GM12801 (cell line): ENCODE data around the gene RERE.

Experiments
- TF ChIP-seq, protein P1 (sequence below): IDR thresholded peaks from one replicate; pipeline ENCODE4 v1.5.1; 2011; ENCODE audit warnings: control low read depth; ENCODE audit not compliant: insufficient read length; ENCODE audit errors: extremely low read depth

RERE gene

DNA sequence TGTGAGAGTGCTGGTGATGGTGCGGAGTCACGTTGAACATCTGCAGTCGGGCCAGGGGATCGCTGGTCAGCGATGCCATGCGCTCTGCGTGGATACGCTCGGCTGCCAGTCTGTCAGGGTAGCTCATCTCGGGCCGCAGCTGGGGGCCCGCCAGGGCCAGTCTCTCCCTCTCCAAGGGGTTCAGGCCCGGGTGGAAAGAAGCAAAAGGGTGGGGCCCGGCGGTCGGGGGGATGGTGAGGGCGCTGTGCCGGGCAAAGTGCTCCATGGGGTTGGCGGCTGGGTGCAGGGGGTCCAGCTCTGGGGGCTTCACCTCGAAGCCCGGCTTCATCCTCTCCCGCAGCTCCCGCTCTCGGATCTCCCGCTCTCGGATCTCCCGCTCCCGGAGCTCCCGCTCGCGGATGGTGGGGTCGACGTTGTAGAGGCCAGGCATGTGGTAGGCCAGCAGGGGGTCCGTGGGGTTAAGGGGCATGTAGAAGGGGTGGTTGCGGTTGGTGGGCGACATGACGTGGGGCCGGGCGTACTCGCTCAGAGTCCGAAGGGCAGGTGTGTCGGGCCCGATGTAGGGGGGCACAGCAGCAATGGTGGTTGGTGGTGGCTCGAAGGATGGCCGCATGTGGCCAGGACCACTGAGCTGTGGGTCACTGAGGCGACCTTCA lies 459.1 kb downstream of the RERE start:
- TF ChIP-seq, protein P1, sequence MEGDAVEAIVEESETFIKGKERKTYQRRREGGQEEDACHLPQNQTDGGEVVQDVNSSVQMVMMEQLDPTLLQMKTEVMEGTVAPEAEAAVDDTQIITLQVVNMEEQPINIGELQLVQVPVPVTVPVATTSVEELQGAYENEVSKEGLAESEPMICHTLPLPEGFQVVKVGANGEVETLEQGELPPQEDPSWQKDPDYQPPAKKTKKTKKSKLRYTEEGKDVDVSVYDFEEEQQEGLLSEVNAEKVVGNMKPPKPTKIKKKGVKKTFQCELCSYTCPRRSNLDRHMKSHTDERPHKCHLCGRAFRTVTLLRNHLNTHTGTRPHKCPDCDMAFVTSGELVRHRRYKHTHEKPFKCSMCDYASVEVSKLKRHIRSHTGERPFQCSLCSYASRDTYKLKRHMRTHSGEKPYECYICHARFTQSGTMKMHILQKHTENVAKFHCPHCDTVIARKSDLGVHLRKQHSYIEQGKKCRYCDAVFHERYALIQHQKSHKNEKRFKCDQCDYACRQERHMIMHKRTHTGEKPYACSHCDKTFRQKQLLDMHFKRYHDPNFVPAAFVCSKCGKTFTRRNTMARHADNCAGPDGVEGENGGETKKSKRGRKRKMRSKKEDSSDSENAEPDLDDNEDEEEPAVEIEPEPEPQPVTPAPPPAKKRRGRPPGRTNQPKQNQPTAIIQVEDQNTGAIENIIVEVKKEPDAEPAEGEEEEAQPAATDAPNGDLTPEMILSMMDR, result no peak

DNA sequence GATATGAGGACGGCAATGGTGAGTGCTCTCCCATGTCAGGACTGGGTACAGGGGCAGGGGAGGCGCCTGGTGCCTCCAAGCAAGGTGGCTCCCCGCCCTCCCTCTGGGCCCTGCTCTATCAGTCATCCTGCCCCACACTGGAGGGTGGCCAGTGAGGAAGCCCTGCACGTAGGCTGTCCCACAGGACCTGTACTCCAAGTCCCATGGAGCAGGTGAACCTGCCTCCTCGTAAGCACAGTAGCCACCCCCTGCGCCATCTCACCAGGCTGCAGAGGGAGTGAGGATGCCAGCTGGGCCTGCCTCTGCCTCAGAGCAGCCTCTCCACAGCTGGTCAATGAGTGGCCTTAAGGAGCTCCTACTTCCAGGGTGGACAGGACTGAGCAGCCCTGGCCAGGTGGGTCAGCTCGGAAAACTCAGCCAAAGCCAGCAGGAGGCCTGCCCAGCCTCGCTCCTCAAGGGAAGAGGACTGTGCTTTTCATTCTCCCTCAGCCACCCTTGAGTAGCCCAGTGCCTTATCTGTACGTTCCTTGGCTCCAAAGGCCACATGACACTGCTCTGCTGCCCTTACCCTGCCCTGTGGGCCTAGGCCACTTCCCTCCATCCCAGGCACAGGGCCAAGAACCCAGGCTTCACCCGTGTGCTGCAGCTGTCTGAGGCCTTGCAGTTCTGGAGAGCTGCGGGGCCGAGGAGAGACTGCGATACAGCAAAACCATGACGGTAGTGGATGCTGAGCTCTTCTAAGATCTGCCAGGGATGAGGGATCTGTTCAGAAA lies 459.9 kb downstream of the RERE start:
- TF ChIP-seq, protein P1, result no peak

DNA sequence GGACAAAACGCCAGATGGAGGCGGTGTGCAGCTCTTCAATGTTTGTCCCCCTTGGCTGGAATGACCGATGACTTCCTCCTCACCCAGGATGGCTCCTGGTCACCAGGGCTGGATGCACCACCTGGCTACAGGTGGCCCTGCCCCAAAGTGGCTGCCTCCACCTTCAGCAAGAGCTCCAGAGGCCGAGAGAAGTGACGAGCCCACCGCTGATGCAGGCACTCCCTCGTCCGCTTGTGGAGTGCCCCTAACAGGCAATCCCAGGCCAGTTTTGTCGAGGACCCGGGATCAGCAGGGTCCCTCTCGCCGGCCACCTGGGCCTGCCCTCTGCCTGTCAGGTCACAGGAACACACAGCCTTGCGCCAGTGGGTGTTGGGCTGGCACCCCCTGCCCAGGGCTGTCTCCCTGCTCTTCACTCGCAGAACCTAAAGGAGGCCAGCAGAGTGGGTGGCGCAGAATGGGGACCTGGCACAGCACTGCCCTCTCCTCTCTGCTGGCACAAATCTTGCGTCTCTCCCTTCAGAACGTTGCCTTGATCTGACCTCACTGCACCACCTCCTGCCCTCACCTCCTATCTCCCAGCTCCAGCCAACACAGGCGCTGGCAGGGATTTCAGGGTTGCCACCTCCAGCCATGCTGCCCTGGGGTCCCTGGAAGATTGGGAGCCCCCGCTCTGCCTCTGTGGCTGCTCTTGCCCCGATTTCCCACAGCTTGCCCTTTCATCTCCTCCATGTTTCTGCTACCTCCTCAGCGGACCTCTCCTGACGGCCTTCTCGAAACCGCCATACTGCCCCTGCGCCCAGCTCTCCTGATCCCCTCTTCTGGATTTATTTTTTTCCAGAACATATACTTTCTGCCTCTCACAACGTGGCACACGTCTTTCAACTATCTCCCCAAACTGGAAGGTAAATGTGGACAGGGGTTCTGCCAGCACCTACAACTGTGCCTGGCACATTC lies 460.9 kb downstream of the RERE start:
- TF ChIP-seq, protein P1, result no peak

DNA sequence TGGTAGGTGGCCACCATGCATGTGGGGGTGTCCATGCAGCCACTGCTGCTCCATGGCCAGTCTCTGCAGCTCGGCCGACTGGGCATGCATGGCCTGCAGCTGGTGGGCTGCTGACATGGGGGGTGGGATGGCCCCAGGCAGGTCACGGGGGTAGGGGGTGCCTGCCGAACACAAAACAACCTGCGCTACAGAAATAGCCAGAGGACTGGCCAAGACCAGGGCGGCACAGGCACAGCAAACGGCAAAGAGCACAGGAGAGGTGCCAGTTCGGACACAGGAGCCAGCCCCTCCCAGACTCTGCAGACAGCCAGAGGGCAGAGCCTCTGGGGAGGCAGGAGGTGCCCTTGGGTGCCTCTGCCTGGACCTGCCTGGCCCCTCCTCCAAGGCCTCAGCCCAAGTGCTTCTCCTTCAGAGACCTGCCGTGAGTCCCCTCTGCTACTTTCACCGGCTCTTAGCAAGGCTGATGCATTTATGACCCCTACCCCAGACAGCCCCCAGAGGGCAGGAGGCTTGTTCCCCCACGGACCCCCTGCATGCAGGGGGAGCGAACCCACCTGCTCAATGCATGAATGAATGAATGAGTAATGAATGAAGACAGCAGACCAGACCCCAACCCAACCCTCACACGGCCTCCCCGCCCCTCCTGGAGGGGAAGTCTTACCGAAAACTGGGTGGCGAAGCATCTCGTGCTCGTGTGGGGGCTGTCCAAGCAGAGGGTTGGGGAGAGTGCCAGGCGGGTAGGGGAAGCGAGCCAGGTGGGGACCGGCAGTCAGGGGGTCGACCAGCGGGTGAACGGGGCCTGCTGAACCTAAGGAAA lies 461.8 kb downstream of the RERE start:
- TF ChIP-seq, protein P1, result no peak

DNA sequence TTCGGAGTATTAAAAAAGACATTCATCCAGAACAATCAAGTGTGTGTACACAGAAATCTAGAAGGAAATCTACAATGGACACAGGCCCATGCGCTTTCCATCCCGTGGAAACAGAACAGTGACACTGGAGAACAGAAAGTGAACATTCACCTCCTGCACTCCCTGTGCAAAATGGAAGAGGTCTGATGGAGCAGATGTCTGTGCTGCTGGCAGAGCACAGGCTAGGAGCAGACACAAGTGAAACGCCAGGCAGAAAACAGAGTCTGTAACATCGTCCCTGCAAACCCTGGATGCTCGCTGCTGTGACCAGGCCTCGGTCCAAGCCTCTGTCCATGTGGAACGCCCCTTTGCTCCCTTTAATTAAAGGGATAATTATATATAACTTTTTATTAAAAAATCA lies 463.4 kb downstream of the RERE start:
- TF ChIP-seq, protein P1, result no peak

DNA sequence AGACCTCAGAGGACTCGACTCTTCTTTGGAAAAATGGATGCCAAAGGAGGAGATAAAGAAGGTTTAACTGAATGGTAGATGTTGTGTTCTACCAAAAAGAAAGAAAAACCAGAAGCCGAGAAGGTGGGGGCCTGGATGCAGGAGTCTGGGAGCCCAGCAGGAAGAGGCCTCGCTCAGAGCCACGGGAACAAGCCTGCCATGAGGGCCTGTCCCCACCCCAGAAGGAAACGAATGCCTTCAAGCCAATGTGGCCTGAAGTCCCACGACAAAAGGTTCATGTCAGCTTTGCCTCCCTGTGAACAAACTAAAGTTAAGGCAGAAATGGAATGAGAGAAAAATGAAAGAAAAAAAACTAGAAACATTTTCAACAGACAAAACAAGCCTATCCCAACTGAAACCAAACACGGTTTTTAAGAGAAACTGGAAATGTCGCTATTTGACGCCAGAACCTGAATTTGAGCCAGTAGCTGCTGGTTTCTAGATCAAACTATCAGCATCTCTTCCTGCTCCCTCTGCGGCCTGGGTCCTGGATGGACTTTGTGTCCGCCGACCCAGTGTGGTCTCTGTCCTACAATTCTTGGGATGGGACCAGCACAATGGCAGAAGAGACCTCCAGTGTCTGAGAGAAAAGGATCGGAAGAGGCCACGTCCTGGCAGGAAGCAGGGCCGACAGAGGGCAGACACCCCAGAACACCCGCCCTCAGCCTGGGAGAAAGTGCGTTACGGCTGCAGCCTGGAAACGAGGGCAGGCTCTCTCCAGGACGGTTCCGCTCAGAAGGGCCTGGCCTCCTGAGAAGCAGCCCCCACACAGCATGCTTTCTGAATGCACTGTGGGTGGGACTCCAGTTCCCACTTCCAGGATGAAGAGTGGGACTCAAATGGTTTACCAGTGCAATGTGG lies 464.3 kb downstream of the RERE start:
- TF ChIP-seq, protein P1, result no peak
